Neural cell (in vitro differentiated cells): ENCODE measurements around the gene FAP. TPM values are rescaled to one million over a fixed set of nuclear protein-coding genes. Genes with fewer than 3 reads are reported as not detected.

ENCODE experiments used
- H2AFZ ChIP-seq: fragments of 200-600, 300-800 bp; sonication (generic), shearing (Covaris generic); 2 replicates; pipeline ENCODE4 v1.6.0; 2014; ENCODE audit warnings: low read depth, mild to moderate bottlenecking, antibody characterized with exemption, low read length, moderate library complexity
- H3F3A ChIP-seq: fragments of 200-600 bp; shearing (Covaris generic); 2 replicates; pipeline ENCODE4 v1.6.1; 2016; ENCODE audit warnings: mild to moderate bottlenecking, moderate library complexity, mixed read lengths, antibody characterized with exemption, low read length; ENCODE audit not compliant: insufficient read depth, poor library complexity, severe bottlenecking
- H3K27ac ChIP-seq: fragments of 200-600, 300-800 bp; sonication (generic), shearing (Covaris generic); 2 replicates; pipeline ENCODE4 v1.5.1; 2014; ENCODE audit warnings: mild to moderate bottlenecking, low read length, moderate library complexity
- H3K27me3 ChIP-seq: fragments of 300-800, 200-600 bp; sonication (generic), shearing (Covaris generic); 2 replicates; pipeline ENCODE4 v1.6.0; 2014; ENCODE audit warnings: mild to moderate bottlenecking, low read depth, low read length, moderate library complexity; ENCODE audit not compliant: insufficient read depth
- H3K36me3 ChIP-seq: fragments of 300-800, 200-600 bp; sonication (generic), shearing (Covaris generic); 2 replicates; pipeline ENCODE4 v1.5.1; 2014; ENCODE audit warnings: mild to moderate bottlenecking, antibody characterized with exemption, low read length, moderate library complexity; ENCODE audit not compliant: insufficient read depth
- H3K4me2 ChIP-seq: fragments of 300-800, 200-600 bp; sonication (generic), shearing (Covaris generic); 2 replicates; pipeline ENCODE4 v1.6.0; 2014; ENCODE audit warnings: mild to moderate bottlenecking, low read length
- H3K4me3 ChIP-seq: fragments of 300-800, 200-600 bp; sonication (generic), shearing (Covaris generic); 2 replicates; pipeline ENCODE4 v1.5.1; 2014; ENCODE audit warnings: mild to moderate bottlenecking, low read length, moderate library complexity
- H3K79me2 ChIP-seq: fragments of 200-600 bp; shearing (Covaris generic); replicated peaks from 2 replicates; pipeline ENCODE4 v1.6.0; 2014; ENCODE audit warnings: mild to moderate bottlenecking, low read length, moderate library complexity; ENCODE audit not compliant: insufficient read depth
- H3K9ac ChIP-seq: fragments of 300-800, 200-600 bp; sonication (generic), shearing (Covaris generic); 2 replicates; pipeline ENCODE4 v1.6.1; 2016; ENCODE audit warnings: mild to moderate bottlenecking, low read length, mixed read lengths
- H3K9me2 ChIP-seq: fragments of 200-600 bp; shearing (Covaris generic); 2 replicates; pipeline ENCODE4 v1.6.1; 2016; ENCODE audit warnings: mild to moderate bottlenecking, low read length, mixed read lengths; ENCODE audit not compliant: insufficient read depth
- H3K9me3 ChIP-seq: fragments of 200-600, 300-800 bp; sonication (generic), shearing (Covaris generic); 2 replicates; pipeline ENCODE4 v1.6.1; 2016; ENCODE audit warnings: mild to moderate bottlenecking, mixed run types, low read length, moderate library complexity, mixed read lengths
- H4K20me1 ChIP-seq: fragments of 200-600 bp; shearing (Covaris generic); 2 replicates; pipeline ENCODE4 v1.6.1; 2016; ENCODE audit warnings: mild to moderate bottlenecking, mixed run types; ENCODE audit not compliant: insufficient read depth
- CTCF ChIP-seq: fragments of 450-650 bp; IDR thresholded peaks from 2 replicates; pipeline ENCODE4 v1.5.1; 2014; ENCODE audit warnings: antibody characterized with exemption, mild to moderate bottlenecking, moderate library complexity; ENCODE audit not compliant: poor library complexity, severe bottlenecking
- EP300 ChIP-seq: fragments of 450-650 bp; conservative IDR thresholded peaks from 2 replicates; pipeline ENCODE4 v1.6.1; 2014; ENCODE audit warnings: antibody characterized with exemption, mild to moderate bottlenecking, moderate library complexity; ENCODE audit not compliant: poor library complexity, severe bottlenecking
- EZH2 ChIP-seq: fragments of 200-600, 300-800 bp; shearing (Covaris generic), sonication (generic); IDR thresholded peaks from 2 replicates; pipeline ENCODE4 v1.6.1; 2014; ENCODE audit warnings: antibody characterized with exemption, low read length, borderline replicate concordance, mild to moderate bottlenecking; ENCODE audit not compliant: insufficient read depth, poor library complexity, severe bottlenecking
- MXI1 ChIP-seq: fragments of 450-650 bp; conservative IDR thresholded peaks from 2 replicates; pipeline ENCODE4 v1.6.1; 2014; ENCODE audit warnings: antibody characterized with exemption, mild to moderate bottlenecking; ENCODE audit not compliant: poor library complexity, severe bottlenecking
- POLR2AphosphoS5 ChIP-seq: IDR thresholded peaks from 2 replicates; pipeline ENCODE4 v1.6.1; 2012
- RAD21 ChIP-seq: fragments of 450-650 bp; conservative IDR thresholded peaks from 2 replicates; pipeline ENCODE4 v1.6.1; 2014; ENCODE audit warnings: antibody characterized with exemption, mild to moderate bottlenecking, moderate library complexity
- SMC3 ChIP-seq: fragments of 450-650 bp; conservative IDR thresholded peaks from 2 replicates; pipeline ENCODE4 v1.6.1; 2014; ENCODE audit warnings: antibody characterized with exemption, mild to moderate bottlenecking, moderate library complexity; ENCODE audit not compliant: poor library complexity
- TAF1 ChIP-seq: IDR thresholded peaks from 2 replicates; pipeline ENCODE4 v1.6.1; 2012; ENCODE audit warnings: low read depth
- polyA plus RNA-seq: library from polyadenylated mRNA; depleted of rRNA; stranded (reverse); fragments of >200 nt; gene quantifications from 2 replicates; pipeline ENCODE4 v1.2.3, GENCODE V29; 2014
- TF ChIP-seq, protein P1 (sequence below): IDR thresholded peaks from 2 replicates; pipeline ENCODE4 v1.6.1; 2012; ENCODE audit warnings: borderline replicate concordance

FAP gene
- polyA plus RNA-seq, 1 donor from 2014 or later, result 0.16 TPM

DNA sequence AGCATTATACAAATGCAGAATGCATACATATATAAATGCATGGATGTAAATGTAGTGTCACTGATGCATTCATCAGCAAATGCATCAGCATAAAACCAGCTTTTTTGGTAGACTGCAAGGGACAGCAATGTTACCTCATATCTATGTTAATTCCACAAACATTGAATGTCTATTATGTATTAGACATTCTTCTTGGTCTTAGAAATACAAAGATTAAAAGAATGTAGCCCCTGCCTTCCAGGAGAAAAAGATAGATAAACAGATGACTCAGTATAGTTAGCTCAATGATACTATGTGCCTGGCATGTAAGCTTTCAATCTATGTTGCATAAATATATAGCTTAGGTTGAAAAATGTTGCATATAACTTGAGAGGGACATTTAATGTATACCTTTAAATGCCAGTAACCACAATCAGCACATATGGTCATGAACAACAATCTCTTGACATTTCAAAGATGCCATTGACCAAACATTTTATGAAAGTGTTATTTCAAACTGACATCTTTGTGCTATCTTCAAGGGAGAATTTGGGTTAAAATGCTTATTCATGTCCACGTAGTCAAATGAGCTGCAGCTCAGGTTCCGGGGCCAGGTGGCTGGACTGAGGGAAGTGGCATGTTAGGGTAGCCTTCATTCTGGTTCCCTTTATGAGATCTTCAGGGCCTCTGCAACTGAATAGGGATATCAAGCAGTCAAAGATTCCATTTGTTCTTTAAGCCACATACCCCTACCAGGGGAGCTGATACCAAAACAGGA lies 46.0 kb downstream of the FAP start:
- Histone ChIP-seq H3K9ac (no peak overlapping the region), H2AFZ (no peak overlapping the region), H3K36me3 (no peaks in the 10 kb centered on the region), H3F3A (no peaks in the 10 kb centered on the region), H3K27ac (no peak overlapping the region), H3K4me3 (no peak overlapping the region), H3K79me2 (no peaks in the 10 kb centered on the region), H3K27me3 (no peaks in the 10 kb centered on the region), H3K4me2 (no peak overlapping the region), H4K20me1 (no peaks in the 10 kb centered on the region), H3K9me2 (no peaks in the 10 kb centered on the region), H3K9me3 (no peaks in the 10 kb centered on the region)
- TF ChIP-seq RAD21, result no peak

DNA sequence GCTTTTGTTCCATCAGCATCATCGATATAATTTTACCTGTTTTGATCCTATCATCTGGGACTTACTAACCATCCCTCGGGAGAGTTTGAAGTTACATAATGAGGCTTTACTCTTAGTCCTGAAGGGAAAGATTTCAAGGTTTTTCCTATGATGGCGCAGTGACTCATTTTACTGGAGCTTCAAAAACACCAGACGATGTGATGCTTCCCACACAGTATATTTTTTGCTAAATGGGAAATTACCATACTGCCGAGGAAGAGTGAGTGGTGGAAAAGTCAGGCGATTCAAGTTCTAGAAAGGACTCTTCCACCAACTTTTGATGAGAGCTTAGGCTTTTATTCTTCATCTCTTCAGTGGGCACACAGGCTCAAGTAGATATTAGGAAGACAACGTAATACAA lies 46.6 kb downstream of the FAP start:
- Histone ChIP-seq H3K9ac (no peak overlapping the region), H3K4me2 (no peak overlapping the region)

More for the DNA sequence above, 46.6 kb downstream of the FAP start:
- TF ChIP-seq TAF1, result no peak
- TF ChIP-seq EZH2, result no peak
- TF ChIP-seq, protein P1, sequence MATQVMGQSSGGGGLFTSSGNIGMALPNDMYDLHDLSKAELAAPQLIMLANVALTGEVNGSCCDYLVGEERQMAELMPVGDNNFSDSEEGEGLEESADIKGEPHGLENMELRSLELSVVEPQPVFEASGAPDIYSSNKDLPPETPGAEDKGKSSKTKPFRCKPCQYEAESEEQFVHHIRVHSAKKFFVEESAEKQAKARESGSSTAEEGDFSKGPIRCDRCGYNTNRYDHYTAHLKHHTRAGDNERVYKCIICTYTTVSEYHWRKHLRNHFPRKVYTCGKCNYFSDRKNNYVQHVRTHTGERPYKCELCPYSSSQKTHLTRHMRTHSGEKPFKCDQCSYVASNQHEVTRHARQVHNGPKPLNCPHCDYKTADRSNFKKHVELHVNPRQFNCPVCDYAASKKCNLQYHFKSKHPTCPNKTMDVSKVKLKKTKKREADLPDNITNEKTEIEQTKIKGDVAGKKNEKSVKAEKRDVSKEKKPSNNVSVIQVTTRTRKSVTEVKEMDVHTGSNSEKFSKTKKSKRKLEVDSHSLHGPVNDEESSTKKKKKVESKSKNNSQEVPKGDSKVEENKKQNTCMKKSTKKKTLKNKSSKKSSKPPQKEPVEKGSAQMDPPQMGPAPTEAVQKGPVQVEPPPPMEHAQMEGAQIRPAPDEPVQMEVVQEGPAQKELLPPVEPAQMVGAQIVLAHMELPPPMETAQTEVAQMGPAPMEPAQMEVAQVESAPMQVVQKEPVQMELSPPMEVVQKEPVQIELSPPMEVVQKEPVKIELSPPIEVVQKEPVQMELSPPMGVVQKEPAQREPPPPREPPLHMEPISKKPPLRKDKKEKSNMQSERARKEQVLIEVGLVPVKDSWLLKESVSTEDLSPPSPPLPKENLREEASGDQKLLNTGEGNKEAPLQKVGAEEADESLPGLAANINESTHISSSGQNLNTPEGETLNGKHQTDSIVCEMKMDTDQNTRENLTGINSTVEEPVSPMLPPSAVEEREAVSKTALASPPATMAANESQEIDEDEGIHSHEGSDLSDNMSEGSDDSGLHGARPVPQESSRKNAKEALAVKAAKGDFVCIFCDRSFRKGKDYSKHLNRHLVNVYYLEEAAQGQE, result no peak
- no peak for TF ChIP-seq RAD21
- no peak for TF ChIP-seq CTCF
- TF ChIP-seq SMC3, result no peak
- TF ChIP-seq POLR2AphosphoS5, result no peak
- TF ChIP-seq EP300, result no peak
- no peak for TF ChIP-seq MXI1
- H2AFZ ChIP-seq, result no peak overlapping the region
- H3K4me3 ChIP-seq, result no peak overlapping the region
- no peaks in the 10 kb centered on the region for H3K36me3 ChIP-seq
- H3K79me2 ChIP-seq, result no peaks in the 10 kb centered on the region
- no peaks in the 10 kb centered on the region for H3K9me2 ChIP-seq
- no peaks in the 10 kb centered on the region for H3F3A ChIP-seq
- H3K27me3 ChIP-seq, result no peaks in the 10 kb centered on the region
- no peaks in the 10 kb centered on the region for H4K20me1 ChIP-seq
- H3K9me3 ChIP-seq, result no peaks in the 10 kb centered on the region
- H3K27ac ChIP-seq, result no peak overlapping the region
